ENCODE data around the gene ROR2. TPM values are rescaled to one million over a fixed set of nuclear protein-coding genes. Genes with fewer than 3 reads are reported as not detected.
"Not testable (repeated sequence)": the region's sequence is repeated elsewhere in the genome, so short reads cannot be mapped to it uniquely, and the experiment has no call there.

The ROR2 gene
- total RNA-seq, 1 experiment from 2014 or later, result not detected

- no peak overlapping the region for H3K4me3 ChIP-seq
- H3K4me1 ChIP-seq, result no peaks in the 10 kb centered on the region
- no peaks in the 10 kb centered on the region for H3K36me3 ChIP-seq
- no peaks in the 10 kb centered on the region for H3K9me3 ChIP-seq (replicated peaks)
- DNase-seq, result no peak
- H3K27ac ChIP-seq, result no peak overlapping the region
- 0 out of 2 replicates have a peak, but pooled peaks cover 5% of the 10 kb centered on the region for H3K27me3 ChIP-seq
Observed at GRCh38 chr9:91562416-91562815, 387.6 kb downstream of the ROR2 start.

GRCh38 chr9:91560301-91560700 is 389.7 kb downstream of the ROR2 start:
- no peak overlapping the region for H3K27ac ChIP-seq
- no peaks in the 10 kb centered on the region for H3K4me1 ChIP-seq
- no peak overlapping the region for H3K4me3 ChIP-seq
- H3K36me3 ChIP-seq, result no peaks in the 10 kb centered on the region
- no peak for DNase-seq
- H3K27me3 ChIP-seq, result 0 out of 2 replicates have a peak, but pooled peaks cover 5% of the 10 kb centered on the region
- no peaks in the 10 kb centered on the region for H3K9me3 ChIP-seq (replicated peaks)

GRCh38 chr9:91558879-91559278 is 391.1 kb downstream of the ROR2 start:
- DNase-seq, result no peak
- Histone ChIP-seq H3K9me3 (replicated peaks) (no peaks in the 10 kb centered on the region), H3K36me3 (no peaks in the 10 kb centered on the region), H3K27me3 (0 out of 2 replicates have a peak, but pooled peaks cover under 1% of the 10 kb centered on the region), H3K27ac (no peak overlapping the region), H3K4me3 (no peak overlapping the region), H3K4me1 (no peaks in the 10 kb centered on the region)

GRCh38 chr9:91558395-91558794 is 391.6 kb downstream of the ROR2 start:
- no peak overlapping the region for H3K4me3 ChIP-seq

GRCh38 chr9:91557327-91557726 is 392.7 kb downstream of the ROR2 start:
- no peaks in the 10 kb centered on the region for H3K4me1 ChIP-seq
- no peaks in the 10 kb centered on the region for H3K9me3 ChIP-seq (replicated peaks)
- no peaks in the 10 kb centered on the region for H3K36me3 ChIP-seq
- no peak overlapping the region for H3K27ac ChIP-seq
- no peak for DNase-seq
- no peak overlapping the region for H3K4me3 ChIP-seq
- H3K27me3 ChIP-seq, result no peaks in the 10 kb centered on the region

More at GRCh38 chr9:91558395-91558794, 391.6 kb downstream of the ROR2 start:
- no peaks in the 10 kb centered on the region for H3K27me3 ChIP-seq
- no peaks in the 10 kb centered on the region for H3K4me1 ChIP-seq
- H3K36me3 ChIP-seq, result no peaks in the 10 kb centered on the region
- no peak for DNase-seq
- H3K27ac ChIP-seq, result no peak overlapping the region
- H3K9me3 ChIP-seq (replicated peaks), result no peaks in the 10 kb centered on the region

- Histone ChIP-seq H3K9me3 (replicated peaks) (no peaks in the 10 kb centered on the region), H3K27ac (no peak overlapping the region), H3K36me3 (no peaks in the 10 kb centered on the region), H3K4me1 (no peaks in the 10 kb centered on the region), H3K27me3 (no peaks in the 10 kb centered on the region), H3K4me3 (no peak overlapping the region)
- DNase-seq, result no peak
Observed at GRCh38 chr9:91555132-91555531, 394.9 kb downstream of the ROR2 start.

GRCh38 chr9:91549177-91549576 is 400.9 kb downstream of the ROR2 start:
- Histone ChIP-seq H3K27me3 (peaks cover 6% of the 10 kb centered on the region; the same call in 1 of the 2 replicates), H3K36me3 (no peaks in the 10 kb centered on the region), H3K27ac (no peak overlapping the region), H3K9me3 (replicated peaks) (no peaks in the 10 kb centered on the region), H3K4me3 (no peak overlapping the region), H3K4me1 (no peaks in the 10 kb centered on the region)
- no peak for DNase-seq

- no peak for DNase-seq
- no peak overlapping the region for H3K27ac ChIP-seq
- H3K9me3 ChIP-seq (replicated peaks), result no peaks in the 10 kb centered on the region
- no peak overlapping the region for H3K4me3 ChIP-seq
- H3K27me3 ChIP-seq, result peaks cover 6% of the 10 kb centered on the region; the same call in 1 of the 2 replicates
- no peaks in the 10 kb centered on the region for H3K4me1 ChIP-seq
- no peaks in the 10 kb centered on the region for H3K36me3 ChIP-seq
Observed at GRCh38 chr9:91547081-91547480, 402.9 kb downstream of the ROR2 start.

- DNase-seq, result no peak
- peaks cover 6% of the 10 kb centered on the region; the same call in 1 of the 2 replicates for H3K27me3 ChIP-seq
- no peak overlapping the region for H3K27ac ChIP-seq
- H3K9me3 ChIP-seq (replicated peaks), result no peaks in the 10 kb centered on the region
- H3K4me1 ChIP-seq, result no peaks in the 10 kb centered on the region
- H3K4me3 ChIP-seq, result no peak overlapping the region
- H3K36me3 ChIP-seq, result no peaks in the 10 kb centered on the region
Observed at GRCh38 chr9:91546574-91546973, 403.5 kb downstream of the ROR2 start.

- H3K27me3 ChIP-seq, result peaks cover 6% of the 10 kb centered on the region; the same call in 1 of the 2 replicates
- no peak overlapping the region for H3K4me3 ChIP-seq
- no peak overlapping the region for H3K27ac ChIP-seq
- H3K4me1 ChIP-seq, result no peaks in the 10 kb centered on the region
- DNase-seq, result no peak
- no peaks in the 10 kb centered on the region for H3K9me3 ChIP-seq (replicated peaks)
- H3K36me3 ChIP-seq, result no peaks in the 10 kb centered on the region
Observed at GRCh38 chr9:91541734-91542133, 408.3 kb downstream of the ROR2 start.

- not testable (repeated sequence) for DNase-seq; H3K27me3 ChIP-seq; H3K4me3 ChIP-seq; H3K9me3 ChIP-seq (replicated peaks); H3K27ac ChIP-seq; H3K36me3 ChIP-seq; H3K4me1 ChIP-seq
Observed at GRCh38 chr9:91540506-91540905, 409.5 kb downstream of the ROR2 start.

GRCh38 chr9:91536211-91536691 is 413.8 kb downstream of the ROR2 start:
- Histone ChIP-seq H3K27ac (no peak overlapping the region), H3K4me3 (no peak overlapping the region), H3K4me1 (no peaks in the 10 kb centered on the region), H3K36me3 (no peaks in the 10 kb centered on the region), H3K9me3 (replicated peaks) (no peaks in the 10 kb centered on the region), H3K27me3 (0 out of 2 replicates have a peak, but pooled peaks cover 3% of the 10 kb centered on the region)
- DNase-seq, result no peak

GRCh38 chr9:91534374-91534773 is 415.7 kb downstream of the ROR2 start:
- Histone ChIP-seq H3K27ac (no peak overlapping the region), H3K27me3 (0 out of 2 replicates have a peak, but pooled peaks cover 3% of the 10 kb centered on the region), H3K9me3 (replicated peaks) (no peaks in the 10 kb centered on the region), H3K4me1 (no peaks in the 10 kb centered on the region), H3K4me3 (no peak overlapping the region), H3K36me3 (no peaks in the 10 kb centered on the region)
- no peak for DNase-seq

GRCh38 chr9:91533382-91533781 is 416.6 kb downstream of the ROR2 start:
- no peaks in the 10 kb centered on the region for H3K36me3 ChIP-seq
- no peaks in the 10 kb centered on the region for H3K4me1 ChIP-seq

GRCh38 chr9:91532325-91532724 is 417.7 kb downstream of the ROR2 start:
- DNase-seq, result no peak
- H3K9me3 ChIP-seq (replicated peaks), result no peaks in the 10 kb centered on the region
- H3K27me3 ChIP-seq, result 0 out of 2 replicates have a peak, but pooled peaks cover 3% of the 10 kb centered on the region
- no peaks in the 10 kb centered on the region for H3K4me1 ChIP-seq
- no peak overlapping the region for H3K27ac ChIP-seq
- H3K4me3 ChIP-seq, result no peak overlapping the region
- no peaks in the 10 kb centered on the region for H3K36me3 ChIP-seq

More at GRCh38 chr9:91533382-91533781, 416.6 kb downstream of the ROR2 start:
- Histone ChIP-seq H3K4me3 (no peak overlapping the region), H3K9me3 (replicated peaks) (no peaks in the 10 kb centered on the region), H3K27ac (no peak overlapping the region), H3K27me3 (0 out of 2 replicates have a peak, but pooled peaks cover 3% of the 10 kb centered on the region)
- no peak for DNase-seq

GRCh38 chr9:91530829-91531228 is 419.2 kb downstream of the ROR2 start:
- 0 out of 2 replicates have a peak, but pooled peaks cover 3% of the 10 kb centered on the region for H3K27me3 ChIP-seq
- no peaks in the 10 kb centered on the region for H3K4me1 ChIP-seq
- H3K9me3 ChIP-seq (replicated peaks), result no peaks in the 10 kb centered on the region
- H3K27ac ChIP-seq, result no peak overlapping the region
- no peak for DNase-seq
- no peak overlapping the region for H3K4me3 ChIP-seq
- no peaks in the 10 kb centered on the region for H3K36me3 ChIP-seq

Data from SJCRH30 (cell line).